OCI-M2 (cell line): ENCODE results near the gene ETV6.

ENCODE experiments used
- DNase-seq: peaks from one replicate; lab custom pipeline; 2025; ENCODE audit not compliant: unreplicated experiment; lab: John Stamatoyannopoulos, UW

Gene ETV6

DNA sequence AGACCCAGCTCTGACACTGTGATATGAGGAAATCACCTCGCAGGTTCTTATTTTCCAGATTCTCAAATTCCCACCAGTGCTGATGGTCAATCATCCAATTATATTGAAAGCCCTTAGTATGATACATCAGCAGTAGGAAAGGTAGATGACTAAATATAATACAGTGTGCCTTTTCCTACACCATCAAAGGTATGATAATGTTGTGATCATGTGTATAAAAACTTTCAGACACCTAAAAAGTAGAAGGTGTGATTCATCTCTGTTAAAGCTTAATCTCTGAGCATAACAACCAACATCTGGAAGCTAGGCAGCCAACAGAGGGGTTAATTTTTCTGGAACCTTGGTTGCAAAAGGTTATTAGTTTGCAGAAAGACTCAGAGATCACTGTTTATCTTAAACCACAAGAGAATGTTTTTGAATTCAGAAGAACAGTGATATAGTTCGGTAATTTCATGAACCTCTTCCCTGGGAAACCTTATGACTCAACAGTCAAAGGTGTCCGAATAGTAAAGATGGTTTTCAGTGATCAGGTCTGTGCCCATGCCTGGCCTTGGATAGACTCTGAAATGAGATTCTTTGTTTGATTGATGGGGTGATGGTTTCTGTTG, 122.5 kb downstream of the ETV6 start:
- no peak for DNase-seq

DNA sequence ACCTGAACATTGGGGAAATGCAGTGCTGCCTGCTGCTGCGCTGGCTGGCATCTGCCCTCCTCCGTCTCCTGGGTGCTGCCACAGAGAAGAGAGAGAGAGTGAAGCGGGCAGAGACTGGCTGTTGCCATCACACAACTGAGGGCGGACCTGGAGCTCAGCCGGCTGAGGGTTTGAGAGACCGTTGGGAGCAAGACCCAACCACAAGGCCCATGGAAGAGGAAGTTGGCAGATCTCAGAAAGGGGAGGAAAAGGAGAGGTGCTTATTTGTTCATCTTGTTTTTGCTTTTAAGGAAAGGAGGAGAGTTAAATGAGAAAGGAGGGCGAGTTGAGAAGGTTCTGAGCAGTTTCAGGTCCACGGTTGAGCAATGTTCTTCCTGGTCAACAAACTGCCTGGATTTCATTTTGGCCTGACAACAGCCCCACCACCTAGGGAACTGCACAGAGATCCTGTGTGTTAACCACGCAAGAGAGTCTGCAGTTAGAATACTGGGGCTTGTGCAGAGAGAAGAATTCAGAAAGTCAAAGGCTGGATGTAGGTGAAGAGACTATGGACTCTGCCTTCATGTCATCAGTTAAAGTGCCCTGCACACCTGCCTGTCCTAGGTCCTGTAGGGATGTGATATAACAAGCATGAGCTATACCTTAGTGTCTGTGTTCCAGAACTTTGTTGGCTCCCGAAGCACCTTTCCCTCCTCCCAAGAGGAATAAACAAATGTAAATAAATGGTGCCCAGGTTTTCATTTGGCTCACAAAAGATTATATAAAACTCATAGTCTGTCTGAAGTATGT, 124.6 kb downstream of the ETV6 start:
- no peak for DNase-seq

DNA sequence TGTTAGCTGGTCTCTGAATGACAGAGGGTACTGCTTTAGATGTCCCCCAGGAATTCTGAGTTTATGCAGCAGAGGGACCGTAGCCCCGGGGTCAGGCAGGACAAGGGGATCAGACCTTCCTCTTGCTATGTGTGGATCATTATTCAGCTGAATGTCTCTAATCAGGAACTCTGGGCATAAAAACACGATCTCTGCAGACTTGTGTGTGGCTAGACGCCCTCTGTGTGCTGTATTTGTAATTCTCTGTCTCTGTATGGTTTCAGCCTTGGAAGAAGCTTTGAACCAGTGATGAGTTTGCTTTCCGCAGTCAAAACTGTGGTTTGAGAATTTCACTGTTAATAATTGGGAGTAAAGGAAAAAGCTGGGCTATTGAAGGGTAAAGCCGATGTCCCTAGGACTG, 125.3 kb downstream of the ETV6 start:
- DNase-seq = no peak

DNA sequence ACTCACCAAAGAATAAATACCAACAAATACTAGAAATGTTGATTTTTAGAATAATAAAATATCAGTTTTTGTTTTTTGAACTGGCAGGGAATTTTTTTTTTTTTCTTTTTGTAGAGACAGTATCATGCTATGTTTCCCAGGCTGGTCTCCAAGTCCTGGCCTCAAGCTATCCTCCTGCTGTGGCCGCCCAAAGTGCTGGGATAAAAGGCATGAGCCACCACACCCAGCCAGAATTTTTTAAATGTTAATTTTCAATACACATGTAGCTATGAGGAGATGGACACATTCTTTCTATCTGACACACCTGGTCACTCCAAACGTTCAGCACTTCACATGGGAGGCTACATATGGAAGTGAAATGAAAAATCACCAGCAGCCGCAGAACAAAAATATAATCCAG, 126.8 kb downstream of the ETV6 start:
- no peak for DNase-seq

DNA sequence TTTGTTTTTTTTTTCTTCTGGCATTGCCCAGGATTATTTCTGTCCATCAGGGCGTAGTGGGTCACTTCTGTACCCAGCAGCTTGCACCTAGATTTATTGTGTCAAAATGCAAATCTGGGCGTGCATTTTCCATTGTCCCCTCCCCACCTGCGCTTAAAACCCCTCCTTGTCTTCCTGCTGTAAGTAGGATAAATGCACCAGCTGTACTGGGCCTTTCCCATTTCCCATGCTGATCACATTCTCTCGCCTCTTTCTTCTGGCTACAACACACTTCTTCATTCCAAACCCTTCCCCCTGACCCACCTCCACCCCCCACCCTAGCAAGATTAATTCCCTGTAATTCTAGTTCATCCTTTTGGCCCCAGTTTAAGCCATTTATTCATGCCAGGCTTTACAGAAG, 128.0 kb downstream of the ETV6 start:
- no peak for DNase-seq

DNA sequence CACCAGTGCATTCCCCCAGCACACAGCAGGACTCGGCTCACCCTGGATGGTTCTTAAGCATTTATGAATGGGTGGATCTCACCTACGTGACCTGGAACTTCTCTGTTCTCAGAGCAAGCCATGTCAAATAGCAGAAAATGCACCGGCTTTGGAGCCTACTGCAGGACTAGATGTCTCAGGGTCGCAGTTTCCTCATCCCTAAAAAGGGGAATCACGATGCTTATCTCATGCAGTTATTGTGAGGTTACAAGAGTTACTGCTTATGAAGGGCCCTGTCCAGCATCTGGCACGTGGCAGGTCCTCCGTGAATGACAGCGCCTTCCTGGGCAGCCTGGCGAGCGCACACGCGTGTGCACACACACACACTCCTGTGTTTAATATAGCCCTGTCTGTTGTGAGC, 128.5 kb downstream of the ETV6 start:
- DNase-seq = no peak

DNA sequence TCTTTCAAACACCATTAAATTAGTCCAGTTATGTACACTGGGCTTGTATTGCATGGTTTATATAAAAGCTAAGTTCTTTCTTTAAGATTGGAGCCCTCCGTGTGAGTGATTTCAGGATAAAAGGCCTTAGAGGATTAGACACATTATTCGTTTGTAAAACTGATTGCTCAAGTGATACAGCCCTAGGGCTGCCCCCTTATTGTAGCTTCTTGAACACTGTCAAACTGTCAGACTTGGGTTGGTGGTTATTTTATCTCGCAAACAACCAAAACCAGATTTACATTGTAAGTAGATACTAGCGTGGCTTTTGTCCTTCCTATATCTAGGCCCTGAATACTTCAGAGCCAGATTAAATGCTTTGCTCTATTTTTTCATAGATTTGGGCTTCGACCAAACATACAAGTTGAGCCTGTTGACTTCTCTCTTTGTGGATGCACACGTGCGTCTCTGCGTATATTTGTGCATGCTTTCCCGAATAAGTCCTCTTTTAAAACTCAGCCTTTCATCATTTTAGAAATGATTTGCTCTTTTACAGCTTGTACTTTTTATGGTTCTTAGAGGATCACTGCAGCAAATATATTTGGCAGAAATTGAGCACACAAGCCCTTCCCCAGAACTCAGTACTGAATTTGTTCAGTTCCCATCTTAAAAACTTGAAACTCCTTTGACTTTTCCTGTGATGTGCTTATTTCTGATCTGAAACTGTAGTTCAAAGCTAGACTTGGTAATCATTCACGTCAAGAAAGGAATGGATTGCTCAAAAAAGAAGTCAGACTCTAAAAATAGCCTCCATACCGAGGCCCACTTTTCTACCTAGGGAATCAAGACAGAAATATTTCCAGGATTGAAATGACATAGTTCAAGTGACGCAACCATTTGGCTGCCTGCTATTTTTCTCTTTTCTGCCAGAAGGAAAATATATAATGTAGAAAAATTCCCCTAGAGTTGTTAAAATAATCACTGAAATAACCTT, 129.5 kb downstream of the ETV6 start:
- no peak for DNase-seq

DNA sequence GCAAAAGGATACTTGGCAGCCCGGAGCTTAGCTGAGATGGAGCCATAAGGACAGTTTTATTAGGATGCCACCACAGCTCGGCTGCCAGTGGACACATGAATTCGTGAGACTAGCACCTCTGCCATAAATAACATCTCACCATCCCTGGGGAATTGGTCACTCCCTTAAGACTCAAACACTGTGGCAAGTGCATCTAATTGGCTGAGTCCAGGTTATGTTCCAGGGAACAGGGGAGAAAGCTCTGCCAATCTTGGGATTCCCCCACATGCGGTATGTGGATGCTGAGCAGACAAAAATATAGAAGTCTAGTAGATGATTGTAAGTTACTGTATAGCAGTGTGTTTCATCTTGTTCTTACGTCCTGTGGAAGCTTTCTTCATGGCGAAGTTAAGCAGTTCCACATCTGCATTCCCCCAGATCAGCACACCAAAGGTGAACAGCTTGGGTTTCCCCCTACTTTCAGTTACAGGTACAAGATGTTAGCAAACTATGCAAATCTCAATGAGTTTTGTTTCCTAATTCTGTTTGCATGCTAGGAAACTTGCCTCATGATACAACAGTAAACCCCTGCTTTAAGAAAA, 131.1 kb downstream of the ETV6 start:
- DNase-seq = no peak

DNA sequence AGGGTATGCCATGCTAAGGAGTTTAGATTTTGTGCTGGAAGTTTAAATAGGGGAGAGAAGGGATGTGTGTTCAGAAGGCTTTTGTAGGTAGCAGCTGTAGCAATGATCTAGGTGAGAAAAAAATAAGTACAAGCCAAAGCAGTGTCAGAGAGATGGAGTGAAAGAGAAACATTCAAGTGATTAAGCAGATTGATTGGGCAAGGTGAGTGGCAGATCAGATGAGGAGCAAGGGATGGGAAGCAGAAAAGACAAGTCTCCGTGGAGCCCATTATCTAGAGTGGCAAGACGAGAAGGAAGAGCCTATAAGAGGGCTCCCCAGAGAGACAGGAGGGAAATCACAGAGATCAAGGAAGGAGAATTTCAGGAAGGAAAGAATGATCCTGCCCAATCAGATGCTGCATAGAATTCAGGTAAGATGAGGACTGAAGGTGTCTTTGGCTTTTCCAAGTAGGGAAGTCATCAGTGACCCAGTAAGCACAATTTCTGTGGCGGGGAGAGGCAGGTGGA, 133.5 kb downstream of the ETV6 start:
- no peak for DNase-seq

DNA sequence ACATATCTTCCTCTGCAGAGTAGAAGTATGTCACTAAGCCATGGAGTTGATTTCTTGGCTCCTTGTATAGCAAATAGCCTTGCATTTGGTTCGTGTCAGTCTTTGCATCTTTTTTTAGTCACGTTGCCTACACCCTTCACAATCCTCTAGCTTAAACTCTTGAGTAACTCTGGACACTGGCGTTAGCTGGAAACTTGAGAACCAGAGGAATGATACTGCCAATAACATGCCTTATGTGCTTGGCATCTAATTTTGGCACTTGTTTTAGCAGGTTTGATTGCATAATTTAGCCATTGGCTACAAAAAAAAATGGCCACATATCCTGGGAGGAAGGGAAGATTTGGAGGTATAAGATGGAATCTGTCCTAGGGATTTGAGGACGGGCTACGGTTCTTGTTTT, 136.2 kb downstream of the ETV6 start:
- DNase-seq = no peak

DNA sequence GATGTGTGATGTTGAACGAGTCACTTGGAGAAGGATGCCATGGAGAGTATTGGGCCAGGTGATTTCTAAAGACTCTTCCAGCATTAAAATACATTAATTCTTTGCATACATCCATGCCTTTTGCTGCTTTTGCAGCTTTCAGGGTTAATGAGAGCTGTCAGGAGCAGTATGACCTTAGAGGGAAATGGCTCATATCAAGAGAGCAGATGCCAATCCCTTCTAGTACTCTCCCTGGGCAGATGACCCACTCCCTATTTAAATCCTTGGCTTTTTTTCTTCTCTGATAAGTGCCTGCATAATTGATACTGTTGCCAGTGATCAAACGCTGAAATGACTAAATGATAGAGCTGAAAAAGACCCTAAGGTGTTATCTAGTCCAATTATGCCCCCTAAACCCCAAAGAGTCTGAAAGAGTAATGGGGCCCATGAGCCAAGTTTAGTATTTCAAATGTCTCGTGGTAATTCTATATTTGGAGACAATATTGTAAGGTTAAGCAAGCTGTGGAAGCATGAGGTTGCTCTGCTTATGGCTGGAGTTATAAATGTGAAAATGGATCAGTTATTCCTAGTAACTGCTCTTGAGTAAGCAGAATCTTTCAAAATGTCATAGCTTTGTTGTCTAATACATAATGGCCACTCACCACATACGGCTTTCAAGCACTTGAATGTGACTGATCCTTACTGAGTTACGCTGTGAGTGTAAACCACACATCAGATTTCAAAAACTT, 137.3 kb downstream of the ETV6 start:
- no peak for DNase-seq

DNA sequence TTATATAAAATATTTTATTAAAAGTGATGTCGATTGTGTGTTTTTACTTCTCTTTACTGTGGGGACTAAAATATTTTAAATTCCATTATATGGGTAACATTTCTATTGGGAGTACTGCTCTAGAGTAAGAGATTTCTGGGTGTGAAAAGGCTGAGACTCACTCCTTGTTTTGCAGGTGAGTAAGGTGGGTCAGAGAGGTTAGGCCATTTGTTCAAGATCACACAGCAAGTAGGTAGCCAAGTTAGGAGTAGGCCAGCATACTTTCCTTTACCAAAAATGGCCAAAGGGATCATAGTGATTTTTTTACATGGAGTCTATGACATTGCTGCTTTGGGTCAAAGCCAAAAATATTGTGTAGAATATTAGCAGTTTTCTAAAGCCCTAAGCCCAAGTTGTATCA, 138.0 kb downstream of the ETV6 start:
- DNase-seq = no peak

DNA sequence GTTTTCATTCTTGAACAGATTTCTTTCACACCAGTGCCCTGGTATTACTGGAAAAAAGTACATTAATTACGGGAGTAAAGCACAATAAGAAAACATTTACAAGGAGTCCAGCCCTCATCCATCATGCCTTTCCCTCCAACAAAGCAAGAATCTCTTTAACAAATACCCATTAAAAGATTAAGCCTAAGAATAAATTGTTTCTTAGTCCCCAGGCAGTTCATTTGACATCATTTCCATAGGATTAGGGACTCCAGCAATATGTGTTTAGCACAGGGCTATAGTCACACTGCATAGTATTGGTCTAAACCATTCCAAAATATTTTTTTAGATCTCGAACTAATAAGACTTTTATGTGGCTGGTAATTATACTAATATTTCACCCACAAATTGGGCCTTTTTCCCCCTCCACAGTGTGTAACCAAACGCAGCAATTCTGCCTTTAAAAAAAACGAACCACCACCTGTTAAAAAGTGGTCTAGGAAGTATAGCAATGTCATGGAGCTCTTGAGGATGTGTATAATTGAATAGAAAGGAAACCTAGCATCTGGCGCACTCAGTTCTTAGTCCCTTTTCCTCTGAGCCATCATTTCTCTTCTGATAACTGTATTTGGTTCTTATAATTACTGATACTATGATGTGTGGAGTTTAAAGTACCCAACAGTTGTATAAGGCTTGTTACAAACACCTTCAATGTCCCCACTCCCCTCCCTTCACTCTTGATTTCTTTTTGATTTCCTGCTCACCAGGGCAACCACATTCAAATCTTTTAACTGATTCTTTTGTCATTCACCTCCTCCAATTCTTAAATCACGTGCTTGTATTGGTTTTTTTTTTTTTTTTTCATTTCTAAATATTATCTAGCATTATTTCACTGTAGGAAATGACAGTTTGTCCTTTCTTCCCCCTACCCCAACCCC, 138.7 kb downstream of the ETV6 start:
- no peak for DNase-seq

DNA sequence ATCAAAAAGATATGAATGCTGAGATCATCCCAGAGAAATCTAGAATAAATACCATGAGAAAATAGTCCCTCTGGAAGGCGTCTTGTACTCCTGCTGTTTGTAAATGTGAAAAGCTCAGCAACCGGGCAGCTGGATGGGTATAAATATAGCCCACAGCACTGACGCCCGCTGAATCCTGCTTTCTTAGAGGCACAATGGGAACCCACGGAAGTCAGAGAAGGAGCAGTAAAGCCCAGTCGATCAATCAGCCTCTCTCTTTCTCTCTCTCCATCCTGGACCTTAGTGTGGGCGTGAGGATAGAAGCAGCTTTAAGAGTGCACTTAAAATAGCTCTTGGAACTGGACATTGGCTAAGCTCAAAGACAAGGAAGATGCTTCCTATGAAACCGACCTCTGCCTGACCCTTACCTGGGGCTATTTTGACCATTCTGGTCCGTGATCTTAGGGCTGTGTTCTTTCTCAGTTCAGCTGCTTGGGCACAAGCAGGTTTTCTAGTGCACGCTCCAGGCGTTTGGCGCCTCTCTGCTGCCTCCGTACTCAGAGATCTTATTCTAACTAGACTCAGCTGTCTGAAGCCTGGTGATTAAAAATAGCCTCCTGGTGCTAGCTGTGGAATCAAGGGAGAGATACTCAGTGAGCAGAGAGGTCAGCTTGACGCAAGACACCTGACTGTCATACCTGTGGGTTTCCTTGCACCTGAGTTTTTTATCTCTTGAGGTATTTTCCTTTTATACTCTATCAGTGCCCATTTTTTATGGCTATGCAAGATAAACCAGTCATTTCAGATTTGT, 144.6 kb downstream of the ETV6 start:
- no peak for DNase-seq

DNA sequence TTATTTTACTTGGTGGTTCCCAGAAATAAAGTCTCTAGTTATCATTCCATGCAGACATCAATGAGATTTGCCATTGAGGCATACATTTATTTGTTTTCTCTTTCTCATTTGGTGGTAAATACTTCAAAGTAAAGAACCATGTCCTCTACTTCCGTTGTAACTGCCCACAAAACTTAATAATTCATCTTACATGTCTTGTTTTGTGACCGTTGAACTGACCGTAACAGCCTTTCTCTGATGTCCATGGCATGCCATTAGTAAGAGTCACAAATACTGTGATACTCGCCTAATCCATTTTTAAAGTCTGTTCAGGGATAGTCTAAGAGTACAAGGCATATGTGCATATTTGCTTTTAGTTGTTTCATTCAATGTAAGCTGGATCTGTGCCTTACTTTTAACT, 145.3 kb downstream of the ETV6 start:
- DNase-seq = no peak

DNA sequence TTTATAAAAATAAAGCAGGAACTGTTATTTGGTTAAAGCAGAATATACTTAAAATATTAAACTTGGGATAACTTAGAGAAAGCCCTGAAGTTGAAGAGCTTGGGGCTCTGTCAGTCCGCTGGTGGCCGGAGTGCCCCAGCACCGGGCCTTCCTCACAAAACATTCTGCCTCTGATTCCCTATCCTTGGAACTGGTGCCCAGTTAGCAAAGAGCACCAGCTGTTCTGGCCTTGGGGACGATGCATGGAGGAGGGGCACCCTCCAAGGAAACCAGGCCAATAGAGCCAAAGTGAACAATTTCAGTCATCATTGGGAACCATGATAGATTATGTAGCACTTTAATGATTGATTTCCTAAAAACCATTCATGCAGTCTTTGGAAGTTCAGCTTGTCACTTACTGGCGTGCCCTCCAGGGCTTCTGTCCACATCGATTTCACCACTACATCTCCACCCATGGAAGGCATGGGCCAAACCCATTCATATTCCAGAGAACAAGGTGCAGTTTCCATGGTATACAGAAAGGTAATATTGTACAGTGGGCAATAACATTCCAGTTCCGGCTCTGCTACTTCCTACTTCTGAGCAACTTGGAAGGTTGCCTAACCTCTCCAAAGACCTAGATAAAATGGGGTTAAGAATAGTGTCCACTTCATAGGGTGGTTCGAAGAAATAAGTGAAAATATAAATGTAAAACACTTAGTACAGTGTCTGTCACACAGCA, 145.9 kb downstream of the ETV6 start:
- DNase-seq = no peak

DNA sequence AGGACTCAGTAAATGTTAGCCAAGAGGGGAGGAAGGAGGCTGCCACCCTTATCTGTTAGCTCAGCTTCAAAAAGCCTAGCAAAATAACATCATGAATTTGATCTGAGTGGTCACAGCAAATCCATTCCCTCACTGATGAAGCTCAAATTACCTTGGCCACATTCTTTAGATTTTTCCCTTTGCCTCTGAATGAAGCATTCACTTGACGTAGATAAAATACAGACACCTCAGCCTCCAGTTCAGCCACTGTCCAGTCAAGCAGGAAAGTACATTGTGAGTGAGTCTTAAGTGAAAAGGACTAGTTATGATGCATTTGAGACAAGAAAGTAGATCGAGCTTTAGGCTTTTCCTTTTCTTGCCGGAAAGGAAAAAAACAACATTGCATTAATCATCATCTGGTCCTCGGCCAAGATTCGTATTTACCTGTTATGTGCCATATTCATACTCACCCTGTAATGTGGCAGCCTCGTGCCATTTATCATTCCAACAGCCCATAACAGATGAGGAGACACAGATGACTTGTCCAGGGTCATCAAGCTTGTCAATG, 146.5 kb downstream of the ETV6 start:
- DNase-seq = no peak
